ENCODE data around the gene CNNM1. TPM values are rescaled to one million over a fixed set of nuclear protein-coding genes. Genes with fewer than 3 reads are reported as not detected.

CNNM1 gene
- total and polyA plus RNA-seq, 2 donors (not counting 3 experiments of a cell fraction or from before 2014, with no cell fraction given) = not detected

- H4K20me1 ChIP-seq (replicated peaks; ENCODE audit: control insufficient read depth, extremely low read depth, insufficient read depth, low read length) = no peaks in the 10 kb centered on the region
- H3K4me3 ChIP-seq (replicated peaks in 1 of 3; ENCODE audit: insufficient read depth in 1 of 3, low read depth in 1 of 3, low read length in 3 of 3) = no peak overlapping the region
- BruUV-seq (replicated peaks) = no TSS peak
- TF ChIP-seq GATA2 (IDR thresholded peaks at IDR 0.05; ENCODE audit: insufficient read depth, insufficient read length, low read depth, low read length) = no peak
- no peak for TF ChIP-seq FOS (IDR thresholded peaks at IDR 0.05; ENCODE audit: borderline replicate concordance, insufficient read depth, low read length)
- TF ChIP-seq, protein P1, sequence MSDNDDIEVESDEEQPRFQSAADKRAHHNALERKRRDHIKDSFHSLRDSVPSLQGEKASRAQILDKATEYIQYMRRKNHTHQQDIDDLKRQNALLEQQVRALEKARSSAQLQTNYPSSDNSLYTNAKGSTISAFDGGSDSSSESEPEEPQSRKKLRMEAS (IDR thresholded peaks at IDR 0.05; ENCODE audit: insufficient read depth, insufficient read length) = no peak
- TF ChIP-seq POLR2A (IDR thresholded peaks at IDR 0.05; ENCODE audit: low read depth, low read length) = no peak
- no peak for TF ChIP-seq EZH2 (IDR thresholded peaks at IDR 0.05; ENCODE audit: borderline replicate concordance, low read depth, low read length, severe bottlenecking)
- no peak for TF ChIP-seq MYC (IDR thresholded peaks at IDR 0.05; ENCODE audit: low read depth, low read length)
- TF ChIP-seq JUN (IDR thresholded peaks at IDR 0.05; ENCODE audit: borderline replicate concordance, insufficient read depth, insufficient read length, low read depth) = no peak
- TF ChIP-seq POLR2AphosphoS5 (IDR thresholded peaks at IDR 0.05; ENCODE audit: insufficient read depth, low read depth, low read length) = no peak
- TF ChIP-seq, protein P2, sequence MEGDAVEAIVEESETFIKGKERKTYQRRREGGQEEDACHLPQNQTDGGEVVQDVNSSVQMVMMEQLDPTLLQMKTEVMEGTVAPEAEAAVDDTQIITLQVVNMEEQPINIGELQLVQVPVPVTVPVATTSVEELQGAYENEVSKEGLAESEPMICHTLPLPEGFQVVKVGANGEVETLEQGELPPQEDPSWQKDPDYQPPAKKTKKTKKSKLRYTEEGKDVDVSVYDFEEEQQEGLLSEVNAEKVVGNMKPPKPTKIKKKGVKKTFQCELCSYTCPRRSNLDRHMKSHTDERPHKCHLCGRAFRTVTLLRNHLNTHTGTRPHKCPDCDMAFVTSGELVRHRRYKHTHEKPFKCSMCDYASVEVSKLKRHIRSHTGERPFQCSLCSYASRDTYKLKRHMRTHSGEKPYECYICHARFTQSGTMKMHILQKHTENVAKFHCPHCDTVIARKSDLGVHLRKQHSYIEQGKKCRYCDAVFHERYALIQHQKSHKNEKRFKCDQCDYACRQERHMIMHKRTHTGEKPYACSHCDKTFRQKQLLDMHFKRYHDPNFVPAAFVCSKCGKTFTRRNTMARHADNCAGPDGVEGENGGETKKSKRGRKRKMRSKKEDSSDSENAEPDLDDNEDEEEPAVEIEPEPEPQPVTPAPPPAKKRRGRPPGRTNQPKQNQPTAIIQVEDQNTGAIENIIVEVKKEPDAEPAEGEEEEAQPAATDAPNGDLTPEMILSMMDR (IDR thresholded peaks at IDR 0.05; ENCODE audit: extremely low read depth in 1 of 2, insufficient read depth in 1 of 2, low read depth in 1 of 2, low read length in 2 of 2) = no peak
- no peak overlapping the region for H3K27ac ChIP-seq (ENCODE audit: insufficient read depth, low read depth, low read length)
- H2AFZ ChIP-seq (ENCODE audit: low read depth, low read length) = no peak overlapping the region
- H3K9me1 ChIP-seq (replicated peaks; ENCODE audit: control insufficient read depth, extremely low read depth, insufficient read depth, low read length) = no peaks in the 10 kb centered on the region
- H3K4me2 ChIP-seq (ENCODE audit: insufficient read depth, low read length) = no peak overlapping the region
- no peaks in the 10 kb centered on the region for H3K27me3 ChIP-seq (ENCODE audit: control insufficient read depth in 2 of 2, insufficient read depth in 2 of 2, low read length in 2 of 2)
- no peaks in the 10 kb centered on the region for H3K4me1 ChIP-seq (ENCODE audit: control insufficient read depth, extremely low read depth, insufficient read depth, low read length)
- no peak for DNase-seq (ENCODE audit: low read depth, low spot score)
- FAIRE-seq = no peak
- no peak overlapping the region for H3K9ac ChIP-seq (replicated peaks; ENCODE audit: extremely low read depth, insufficient read depth, low read length)
- dilution Hi-C loops (cut with MboI; ENCODE audit: extremely low pct_ligation_motif_present, low sequenced_read_pairs) = no loop called here
- POLR2A ChIA-PET = no interaction called here
- peaks cover 0 to 7% of the 10 kb centered on the region in 2 experiments for H3K36me3 ChIP-seq (ENCODE audit: control insufficient read depth in 2 of 2, extremely low read depth in 1 of 2, insufficient read depth in 2 of 2, low read length in 2 of 2)
- H3K79me2 ChIP-seq (ENCODE audit: control insufficient read depth, insufficient read depth, low read length) = peaks cover 2% of the 10 kb centered on the region
- intact Hi-C loops (cut with micrococcal nuclease) = no loop called here
- CTCF ChIA-PET = interaction anchor here (1.3 kb wide), 1 partner anchor 13 kb away, joined by 3 read pairs; no protein-coding TSS in a partner anchor
- no peaks in the 10 kb centered on the region for H3K9me3 ChIP-seq (replicated peaks; ENCODE audit: control insufficient read depth, insufficient read depth, low read length)
These were observed 93.5 kb downstream of the CNNM1 start for GRCh38 chr10:99422529-99423096.

All from endothelial cell of umbilical vein (primary cell).